K562 (cell line): Measurements from ENCODE around the gene CERS4. TPM values are rescaled to one million over a fixed set of nuclear protein-coding genes. Genes with fewer than 3 reads are reported as not detected.
A peak's percentile ranks its signal among the peaks of the same experiment; 100 is the strongest.

Experiments used
- ADNP ChIP-seq: fragments of 200-800 bp; sonication (Bioruptor generic); IDR thresholded peaks from 2 replicates; pipeline ENCODE4 v1.6.1; 2016; ENCODE audit warnings: missing genetic modification characterization, missing compliant biosample characterization
- ATF7 ChIP-seq: fragments of 450-650 bp; IDR thresholded peaks from 2 replicates; pipeline ENCODE4 v1.7.1; 2014; ENCODE audit warnings: mild to moderate bottlenecking, moderate library complexity
- CXXC5 ChIP-seq: fragments of 250-450 bp; sonication (Bioruptor Pico); IDR thresholded peaks from 2 replicates; pipeline ENCODE4 v1.8.0; 2022; ENCODE audit warnings: inconsistent platforms, mild to moderate bottlenecking, moderate library complexity
- DMBX1 ChIP-seq: fragments of 250-450 bp; sonication (Bioruptor Pico); IDR thresholded peaks from 2 replicates; pipeline ENCODE4 v1.8.0; 2022; ENCODE audit warnings: inconsistent platforms, mild to moderate bottlenecking, moderate library complexity, borderline replicate concordance
- DNMT1 ChIP-seq: fragments of 450-650 bp; IDR thresholded peaks from 2 replicates; pipeline ENCODE4 v1.6.1; 2016; ENCODE audit warnings: antibody characterized with exemption, mild to moderate bottlenecking
- FOXJ3 ChIP-seq: sonication (generic); formaldehyde crosslinking; IDR thresholded peaks from 2 replicates; pipeline ENCODE4 v1.4.0; 2020; ENCODE audit warnings: mild to moderate bottlenecking, missing genetic modification reagents
- GATA2 ChIP-seq: sonication (generic); formaldehyde crosslinking; IDR thresholded peaks from 2 replicates; pipeline ENCODE4 v1.4.0; 2020; ENCODE audit warnings: mild to moderate bottlenecking, missing genetic modification reagents
- MED1 ChIP-seq: sonication (generic); formaldehyde crosslinking; IDR thresholded peaks from 2 replicates; pipeline ENCODE4 v1.8.1; 2023; ENCODE audit warnings: missing genetic modification reagents, borderline replicate concordance
- MYBL2 ChIP-seq, 2 experiments: fragments of 450-650 bp in 1 of 2; sonication (generic) in 1 of 2; formaldehyde crosslinking in 1 of 2; IDR thresholded peaks; 2 replicates each; pipeline versions ENCODE4 v1.6.1 to v1.8.1; 2017 to 2022; ENCODE audit warnings: borderline replicate concordance in 1 of 2, inconsistent platforms in 1 of 2, low read depth in 1 of 2, mild to moderate bottlenecking in 1 of 2, missing genetic modification reagents in 1 of 2, moderate library complexity in 1 of 2
- NFE2 ChIP-seq: IDR thresholded peaks from 2 replicates; pipeline ENCODE4 v1.6.1; 2014; ENCODE audit warnings: antibody characterized with exemption, low read depth
- POLR2A ChIP-seq: fragments of 450-650 bp; conservative IDR thresholded peaks from 2 replicates; pipeline ENCODE4 v1.6.1; 2016
- SRSF1 ChIP-seq: fragments of 200-400 bp; formaldehyde crosslinking; IDR thresholded peaks from 2 replicates; pipeline ENCODE4 v1.6.1; 2017; ENCODE audit warnings: mild to moderate bottlenecking, low read depth, low read length, moderate library complexity
- ZBTB1 ChIP-seq: sonication (generic); formaldehyde crosslinking; IDR thresholded peaks from 2 replicates; pipeline ENCODE4 v1.8.1; 2023; ENCODE audit warnings: missing genetic modification reagents, low read depth, mild to moderate bottlenecking, borderline replicate concordance
- ZC3H11A ChIP-seq: IDR thresholded peaks from 2 replicates; pipeline ENCODE4 v1.6.1; 2012; ENCODE audit warnings: low read depth, low read length, improper control_type of control experiment
- ZNF121 ChIP-seq: sonication (generic); formaldehyde crosslinking; conservative IDR thresholded peaks from 2 replicates; pipeline ENCODE4 v1.8.0; 2022; ENCODE audit warnings: missing genetic modification reagents
- ZNF140 ChIP-seq: fragments of 250-450 bp; sonication (Bioruptor Pico); IDR thresholded peaks from 2 replicates; pipeline ENCODE4 v1.8.0; 2021; ENCODE audit warnings: moderate library complexity, mild to moderate bottlenecking, inconsistent platforms
- ZNF165 ChIP-seq: fragments of 250-450 bp; sonication (Bioruptor Pico); IDR thresholded peaks from 2 replicates; pipeline ENCODE4 v1.4.0; 2020; ENCODE audit warnings: borderline replicate concordance
- polyA plus RNA-seq, 8 experiments: library from polyadenylated mRNA; depleted of rRNA in 4 of 8; stranded (reverse) in 5 of 8; unstranded in 3 of 8; fragments of >200 nt; fragmentation: Nextera tagmentation in 2 of 8; fragmentation: Illumina TruSeq in 1 of 8; extraction: Ambion mirVana in 2 of 8; extraction: Trizol in 1 of 8; gene quantifications; 2 replicates each; pipeline versions ENCODE4 v1.2.1 to v1.2.3, GENCODE V29; 2011 to 2014; ENCODE audit warnings: inconsistent platforms in 1 of 8, missing spikeins in 1 of 8
- total RNA-seq, 7 experiments: library from RNA; depleted of rRNA in 6 of 7; stranded (reverse); fragments of >200 nt in 6 of 7; fragmentation: Illumina TruSeq in 2 of 7; extraction: Trizol in 2 of 7; gene quantifications; 2 replicates each; pipeline versions ENCODE4 v1.2.1 to v1.2.3, GENCODE V29; 2011 to 2021; ENCODE audit warnings: low replicate concordance in 1 of 7
- TF ChIP-seq, protein P1 (sequence below): fragments of 450-650 bp; formaldehyde crosslinking; IDR thresholded peaks from 2 replicates; pipeline ENCODE4 v1.4.0; 2020; ENCODE audit warnings: mild to moderate bottlenecking, moderate library complexity
- TF ChIP-seq, protein P2 (sequence below): fragments of 200-400 bp; formaldehyde crosslinking; IDR thresholded peaks from 2 replicates; pipeline ENCODE4 v1.6.1; 2017; ENCODE audit warnings: mild to moderate bottlenecking, low read depth, low read length, moderate library complexity
- TF ChIP-seq, protein P3 (sequence below): fragments of 450-650 bp; formaldehyde crosslinking; IDR thresholded peaks from 2 replicates; pipeline ENCODE4 v1.4.0; 2020; ENCODE audit warnings: mild to moderate bottlenecking, mixed read lengths
- TF ChIP-seq, protein P4 (sequence below): fragments of 450-650 bp; IDR thresholded peaks from one replicate; pipeline ENCODE4 v1.6.1; 2018; ENCODE audit warnings: mild to moderate bottlenecking, moderate library complexity; ENCODE audit not compliant: partially characterized antibody

Gene CERS4
- total and polyA plus RNA-seq, 9 of the 15 experiments (the other 6 are each of a cell fraction or from before 2014, with no cell fraction given), result 0.14 to 4.4 (median 2.9) TPM; not detected in 1

DNA sequence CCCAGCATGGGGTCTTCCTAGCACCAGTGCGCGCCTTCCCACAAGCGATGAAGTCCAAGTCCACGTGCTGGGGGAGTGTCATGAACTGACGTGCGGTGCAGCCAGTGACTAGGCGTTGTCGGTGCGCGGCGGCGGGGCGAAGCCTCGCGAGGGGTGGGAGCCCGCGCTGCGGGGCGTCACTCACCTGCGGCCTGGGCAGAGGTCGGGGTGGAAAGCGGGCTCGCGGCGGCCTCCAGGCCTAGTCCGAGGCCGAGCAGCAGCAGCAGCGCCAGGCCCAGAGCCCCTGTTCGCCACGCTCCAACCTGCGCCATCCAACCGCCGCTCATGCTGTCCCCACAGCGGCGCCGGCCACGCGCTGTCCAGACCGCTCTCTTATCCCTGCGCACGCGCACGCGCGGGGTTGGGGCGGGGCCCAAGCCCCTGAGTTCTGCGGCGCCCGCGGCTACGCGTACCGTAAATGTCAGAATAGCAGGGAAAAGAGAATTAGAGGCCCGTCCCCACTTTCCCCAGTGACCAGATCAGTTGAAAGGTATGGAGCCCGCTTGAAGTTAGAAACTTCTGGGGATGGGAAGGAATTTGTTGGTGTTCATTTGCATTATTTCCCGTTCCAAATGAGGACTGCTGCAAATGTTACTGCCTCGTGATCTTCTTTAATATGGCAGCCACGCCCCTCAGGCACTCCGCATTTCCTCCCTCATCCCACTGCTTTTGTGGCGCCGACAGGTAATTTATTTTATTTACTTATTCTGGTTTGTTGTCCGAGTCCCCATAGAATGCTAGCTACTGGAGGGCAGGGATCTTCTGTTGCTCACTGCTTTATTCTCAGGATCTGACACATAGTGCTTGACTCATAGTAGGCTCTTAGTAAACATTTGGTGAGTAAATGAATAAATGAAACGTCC is 99.0 kb downstream of the CERS4 start, which contains the start of gene CD320 (continued):
- TF ChIP-seq, protein P1, sequence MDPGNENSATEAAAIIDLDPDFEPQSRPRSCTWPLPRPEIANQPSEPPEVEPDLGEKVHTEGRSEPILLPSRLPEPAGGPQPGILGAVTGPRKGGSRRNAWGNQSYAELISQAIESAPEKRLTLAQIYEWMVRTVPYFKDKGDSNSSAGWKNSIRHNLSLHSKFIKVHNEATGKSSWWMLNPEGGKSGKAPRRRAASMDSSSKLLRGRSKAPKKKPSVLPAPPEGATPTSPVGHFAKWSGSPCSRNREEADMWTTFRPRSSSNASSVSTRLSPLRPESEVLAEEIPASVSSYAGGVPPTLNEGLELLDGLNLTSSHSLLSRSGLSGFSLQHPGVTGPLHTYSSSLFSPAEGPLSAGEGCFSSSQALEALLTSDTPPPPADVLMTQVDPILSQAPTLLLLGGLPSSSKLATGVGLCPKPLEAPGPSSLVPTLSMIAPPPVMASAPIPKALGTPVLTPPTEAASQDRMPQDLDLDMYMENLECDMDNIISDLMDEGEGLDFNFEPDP, result no peak
- TF ChIP-seq DNMT1, result no peak
- no peak for TF ChIP-seq ZNF165
- no peak for TF ChIP-seq SRSF1
- no peak for TF ChIP-seq FOXJ3 (CRISPR knock-in tag)
- TF ChIP-seq, protein P2, sequence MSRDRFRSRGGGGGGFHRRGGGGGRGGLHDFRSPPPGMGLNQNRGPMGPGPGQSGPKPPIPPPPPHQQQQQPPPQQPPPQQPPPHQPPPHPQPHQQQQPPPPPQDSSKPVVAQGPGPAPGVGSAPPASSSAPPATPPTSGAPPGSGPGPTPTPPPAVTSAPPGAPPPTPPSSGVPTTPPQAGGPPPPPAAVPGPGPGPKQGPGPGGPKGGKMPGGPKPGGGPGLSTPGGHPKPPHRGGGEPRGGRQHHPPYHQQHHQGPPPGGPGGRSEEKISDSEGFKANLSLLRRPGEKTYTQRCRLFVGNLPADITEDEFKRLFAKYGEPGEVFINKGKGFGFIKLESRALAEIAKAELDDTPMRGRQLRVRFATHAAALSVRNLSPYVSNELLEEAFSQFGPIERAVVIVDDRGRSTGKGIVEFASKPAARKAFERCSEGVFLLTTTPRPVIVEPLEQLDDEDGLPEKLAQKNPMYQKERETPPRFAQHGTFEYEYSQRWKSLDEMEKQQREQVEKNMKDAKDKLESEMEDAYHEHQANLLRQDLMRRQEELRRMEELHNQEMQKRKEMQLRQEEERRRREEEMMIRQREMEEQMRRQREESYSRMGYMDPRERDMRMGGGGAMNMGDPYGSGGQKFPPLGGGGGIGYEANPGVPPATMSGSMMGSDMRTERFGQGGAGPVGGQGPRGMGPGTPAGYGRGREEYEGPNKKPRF, result no peak
- TF ChIP-seq ADNP, result no peak
- no peak for TF ChIP-seq ZNF140 (CRISPR knock-in tag)
- TF ChIP-seq, protein P3, sequence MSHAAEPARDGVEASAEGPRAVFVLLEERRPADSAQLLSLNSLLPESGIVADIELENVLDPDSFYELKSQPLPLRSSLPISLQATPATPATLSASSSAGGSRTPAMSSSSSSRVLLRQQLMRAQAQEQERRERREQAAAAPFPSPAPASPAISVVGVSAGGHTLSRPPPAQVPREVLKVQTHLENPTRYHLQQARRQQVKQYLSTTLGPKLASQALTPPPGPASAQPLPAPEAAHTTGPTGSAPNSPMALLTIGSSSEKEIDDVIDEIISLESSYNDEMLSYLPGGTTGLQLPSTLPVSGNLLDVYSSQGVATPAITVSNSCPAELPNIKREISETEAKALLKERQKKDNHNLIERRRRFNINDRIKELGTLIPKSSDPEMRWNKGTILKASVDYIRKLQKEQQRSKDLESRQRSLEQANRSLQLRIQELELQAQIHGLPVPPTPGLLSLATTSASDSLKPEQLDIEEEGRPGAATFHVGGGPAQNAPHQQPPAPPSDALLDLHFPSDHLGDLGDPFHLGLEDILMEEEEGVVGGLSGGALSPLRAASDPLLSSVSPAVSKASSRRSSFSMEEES (CRISPR knock-in tag), result no peak
- TF ChIP-seq, protein P4, sequence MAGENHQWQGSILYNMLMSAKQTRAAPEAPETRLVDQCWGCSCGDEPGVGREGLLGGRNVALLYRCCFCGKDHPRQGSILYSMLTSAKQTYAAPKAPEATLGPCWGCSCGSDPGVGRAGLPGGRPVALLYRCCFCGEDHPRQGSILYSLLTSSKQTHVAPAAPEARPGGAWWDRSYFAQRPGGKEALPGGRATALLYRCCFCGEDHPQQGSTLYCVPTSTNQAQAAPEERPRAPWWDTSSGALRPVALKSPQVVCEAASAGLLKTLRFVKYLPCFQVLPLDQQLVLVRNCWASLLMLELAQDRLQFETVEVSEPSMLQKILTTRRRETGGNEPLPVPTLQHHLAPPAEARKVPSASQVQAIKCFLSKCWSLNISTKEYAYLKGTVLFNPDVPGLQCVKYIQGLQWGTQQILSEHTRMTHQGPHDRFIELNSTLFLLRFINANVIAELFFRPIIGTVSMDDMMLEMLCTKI, result no peak
- peak; percentile 91 for TF ChIP-seq ZBTB1 (CRISPR knock-in tag)
- no peak for TF ChIP-seq ZNF121 (CRISPR knock-in tag)
- peak; percentile 73 for TF ChIP-seq NFE2
- peak; percentile 95 for TF ChIP-seq CXXC5 (CRISPR knock-in tag)
- peak; percentile 79; the same call in 1 of the 2 replicates for TF ChIP-seq ATF7
- no peak for TF ChIP-seq MED1 (CRISPR knock-in tag)
- TF ChIP-seq GATA2 (CRISPR knock-in tag), result no peak
- TF ChIP-seq ZC3H11A, result no peak
- TF ChIP-seq MYBL2 (IDR thresholded peaks at IDR 0.05; ENCODE audit: low read depth), result no peak
- TF ChIP-seq MYBL2 (CRISPR knock-in tag; IDR thresholded peaks at IDR 0.05; ENCODE audit: borderline replicate concordance), result no peak
- TF ChIP-seq DMBX1 (CRISPR knock-in tag), result 0 out of 2 replicates have a peak, but pooled peaks have one; percentile 42
- peak; percentile 90 for TF ChIP-seq POLR2A
